ENCODE data around the gene ICE1. TPM values are rescaled to one million over a fixed set of nuclear protein-coding genes. Genes with fewer than 3 reads are reported as not detected.

Gene ICE1
- total and polyA plus RNA-seq, 2 of the 4 experiments (the other 2 are of a cell fraction), result 9.0 to 18.5 TPM

DNA sequence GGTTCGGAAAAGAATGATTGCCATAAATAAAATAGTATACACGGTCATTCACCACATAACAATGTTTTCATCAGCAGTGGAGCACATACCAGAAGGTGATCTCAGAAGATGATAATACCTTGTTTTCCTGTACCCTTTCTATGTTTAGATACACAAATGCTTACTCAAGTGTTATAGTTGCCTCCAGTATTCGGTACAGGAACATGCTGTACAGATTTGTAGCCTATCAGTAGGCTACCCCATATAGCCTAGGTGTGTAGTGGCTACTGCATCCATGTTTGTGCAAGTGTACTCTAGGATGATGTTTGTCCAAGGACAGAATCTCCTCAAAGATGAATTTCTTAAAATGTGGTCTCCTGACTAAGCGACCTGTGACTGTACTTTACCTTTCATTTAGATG is 59.2 kb downstream of the ICE1 start:
- Histone ChIP-seq H4K8ac (ENCODE audit: low read depth in 2 of 2, low read length in 2 of 2) (no peak overlapping the region), H3K36me3 (ENCODE audit: control insufficient read depth, insufficient read depth, low read length) (peaks cover 3% of the 10 kb centered on the region), H3K9me1 (ENCODE audit: insufficient read depth, low read length) (peaks cover 2% of the 10 kb centered on the region; the same call in 1 of the 2 replicates), H3K4ac (ENCODE audit: low read depth, low read length) (no peak overlapping the region), H2AK5ac (ENCODE audit: low read depth, low read length) (no peak overlapping the region), H2BK20ac (ENCODE audit: low read depth, low read length) (no peak overlapping the region), H3K14ac (replicated peaks; ENCODE audit: low read depth, low read length) (no peak overlapping the region), H3K4me3 (ENCODE audit: insufficient read depth, low read depth, low read length) (no peak overlapping the region), H2BK120ac (ENCODE audit: low read depth, low read length) (no peak overlapping the region), H3K79me1 (ENCODE audit: low read depth in 1 of 2, low read length in 2 of 2) (peaks cover 0 to 3% of the 10 kb centered on the region in 2 experiments; a peak in 1 of 4 replicates), H4K20me1 (ENCODE audit: insufficient read depth, low read length) (no peaks in the 10 kb centered on the region), H3K4me2 (ENCODE audit: low read depth, low read length) (no peak overlapping the region), H3K27me3 (ENCODE audit: control insufficient read depth, insufficient read depth, low read length) (no peaks in the 10 kb centered on the region), H3K4me1 (ENCODE audit: control insufficient read depth, insufficient read depth, low read length) (no peaks in the 10 kb centered on the region), H2AFZ (replicated peaks; ENCODE audit: low read length, poor library complexity) (no peak overlapping the region), H3K56ac (ENCODE audit: extremely low read depth, insufficient read depth, low read length) (no peak overlapping the region), H3K27ac (ENCODE audit: insufficient read depth, low read length) (no peak overlapping the region), H3K9me3 (ENCODE audit: control insufficient read depth, insufficient read depth, low read length) (no peaks in the 10 kb centered on the region), H3K9ac (ENCODE audit: low read depth, low read length) (no peak overlapping the region), H2BK15ac (ENCODE audit: low read depth, low read length) (no peak overlapping the region), H2AK9ac (replicated peaks; ENCODE audit: low read depth, low read length, poor library complexity) (no peak overlapping the region), H4K91ac (ENCODE audit: insufficient read depth, low read depth, low read length) (no peak overlapping the region), H4K5ac (ENCODE audit: low read depth, low read length) (no peak overlapping the region), H3K18ac (ENCODE audit: low read depth, low read length) (no peak overlapping the region), H2BK5ac (ENCODE audit: low read depth, low read length, poor library complexity, severe bottlenecking) (no peak overlapping the region), H3K23ac (ENCODE audit: low read depth, low read length) (no peak overlapping the region)
- dilution Hi-C loops (cut with HindIII; ENCODE audit: low sequenced_read_pairs, unreplicated experiment), result no loop called here
- ChIA-PET CTCF (no interaction called here), POLR2A (ENCODE audit: unreplicated experiment) (no interaction called here)
- in situ Hi-C loops (cut with MboI; ENCODE audit: low sequenced_read_pairs), result loop anchor here (25.0 kb wide), 1 partner anchor 1256 kb away; no protein-coding TSS in a partner anchor
- DNase-seq, result no peak
- intact Hi-C loops (cut with micrococcal nuclease), result no loop called here
- BruUV-seq (replicated peaks), result no TSS peak
- TF ChIP-seq SMC3 (IDR thresholded peaks at IDR 0.05; ENCODE audit: low read depth, low read length) (no peak), NFE2L2 (IDR thresholded peaks at IDR 0.05; ENCODE audit: low read depth, low read length) (no peak), BHLHE40 (IDR thresholded peaks at IDR 0.05; ENCODE audit: low read depth, low read length) (no peak)
- TF ChIP-seq, protein P1, sequence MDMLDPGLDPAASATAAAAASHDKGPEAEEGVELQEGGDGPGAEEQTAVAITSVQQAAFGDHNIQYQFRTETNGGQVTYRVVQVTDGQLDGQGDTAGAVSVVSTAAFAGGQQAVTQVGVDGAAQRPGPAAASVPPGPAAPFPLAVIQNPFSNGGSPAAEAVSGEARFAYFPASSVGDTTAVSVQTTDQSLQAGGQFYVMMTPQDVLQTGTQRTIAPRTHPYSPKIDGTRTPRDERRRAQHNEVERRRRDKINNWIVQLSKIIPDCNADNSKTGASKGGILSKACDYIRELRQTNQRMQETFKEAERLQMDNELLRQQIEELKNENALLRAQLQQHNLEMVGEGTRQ (IDR thresholded peaks at IDR 0.05; ENCODE audit: low read depth, low read length), result no peak
- no peak for ATAC-seq (ENCODE audit: low read depth)
- whole genome bisulfite sequencing, 2 experiments (ENCODE audit: extremely low coverage in 2 of 2, insufficient read length in 1 of 2), result no CpG with 5 or more reads among the region's 4 CpGs
